IMR-90 (cell line): ENCODE results near the gene ZDBF2.

ENCODE experiments used
- BHLHE40 ChIP-seq: fragments of 150-350 bp; IDR thresholded peaks from 2 replicates; pipeline ENCODE4 v1.6.1; 2016; ENCODE audit warnings: mild to moderate bottlenecking, low read depth, low read length
- CEBPB ChIP-seq: IDR thresholded peaks from 2 replicates; pipeline ENCODE4 v1.6.1; 2012; ENCODE audit warnings: low read depth, low read length, improper control_type of control experiment
- CHD1 ChIP-seq: IDR thresholded peaks from 2 replicates; pipeline ENCODE4 v1.6.1; 2012; ENCODE audit warnings: low read depth, low read length, improper control_type of control experiment
- FOS ChIP-seq: fragments of 150-350 bp; IDR thresholded peaks from 2 replicates; pipeline ENCODE4 v1.6.1; 2016; ENCODE audit warnings: low read depth, low read length
- MAFK ChIP-seq: IDR thresholded peaks from 2 replicates; pipeline ENCODE4 v1.6.1; 2012; ENCODE audit warnings: low read depth, low read length, improper control_type of control experiment
- POLR2A ChIP-seq: IDR thresholded peaks from 2 replicates; pipeline ENCODE4 v1.6.1; 2012; ENCODE audit warnings: mild to moderate bottlenecking, low read depth, low read length
- RAD21 ChIP-seq: IDR thresholded peaks from 2 replicates; pipeline ENCODE4 v1.6.1; 2012; ENCODE audit warnings: low read length, improper control_type of control experiment
- RFX5 ChIP-seq: IDR thresholded peaks from 2 replicates; pipeline ENCODE4 v1.8.0; 2012; ENCODE audit warnings: low read depth, mild to moderate bottlenecking, low read length, moderate library complexity
- SMC3 ChIP-seq: fragments of 150-350 bp; IDR thresholded peaks from 2 replicates; pipeline ENCODE4 v1.6.1; 2016; ENCODE audit warnings: low read depth, mild to moderate bottlenecking, antibody characterized with exemption, low read length, moderate library complexity
- TF ChIP-seq, protein P1 (sequence below): fragments of 150-350 bp; IDR thresholded peaks from 2 replicates; pipeline ENCODE4 v1.6.1; 2017; ENCODE audit warnings: mild to moderate bottlenecking, antibody characterized with exemption, low read length, low read depth
- TF ChIP-seq, protein P2 (sequence below): conservative IDR thresholded peaks from 2 replicates; pipeline ENCODE4 v1.5.1; 2012; ENCODE audit warnings: mild to moderate bottlenecking, low read depth, low read length, improper control_type of control experiment
- TF ChIP-seq, protein P3 (sequence below): fragments of 150-350 bp; IDR thresholded peaks from 2 replicates; pipeline ENCODE4 v1.6.1; 2016; ENCODE audit warnings: low read depth, mild to moderate bottlenecking, low read length, moderate library complexity, borderline replicate concordance

DNA sequence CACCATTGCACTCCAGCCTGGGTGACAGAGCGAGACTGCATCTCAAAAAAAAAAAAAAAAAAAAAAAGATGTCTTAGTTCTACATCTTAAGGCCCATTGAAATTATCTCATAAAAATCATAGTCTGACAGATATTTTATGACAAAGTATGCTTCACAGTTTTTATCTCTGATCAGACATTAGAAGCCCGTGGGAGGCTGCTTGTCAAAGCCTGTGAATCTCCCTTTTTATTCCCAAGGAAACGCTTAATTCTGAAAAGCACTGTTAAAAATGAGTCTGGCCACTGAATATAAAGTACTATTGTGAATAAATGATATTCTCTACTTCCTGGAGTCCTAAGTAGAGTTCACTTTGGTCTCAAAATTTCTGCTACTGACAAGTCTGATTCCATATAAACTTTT lies 71.1 kb downstream of the ZDBF2 start:
- TF ChIP-seq BHLHE40 (no peak), POLR2A (no peak), FOS (no peak), RAD21 (no peak), SMC3 (no peak), CEBPB (no peak), RFX5 (no peak), CHD1 (no peak), MAFK (no peak)
- TF ChIP-seq, protein P1, sequence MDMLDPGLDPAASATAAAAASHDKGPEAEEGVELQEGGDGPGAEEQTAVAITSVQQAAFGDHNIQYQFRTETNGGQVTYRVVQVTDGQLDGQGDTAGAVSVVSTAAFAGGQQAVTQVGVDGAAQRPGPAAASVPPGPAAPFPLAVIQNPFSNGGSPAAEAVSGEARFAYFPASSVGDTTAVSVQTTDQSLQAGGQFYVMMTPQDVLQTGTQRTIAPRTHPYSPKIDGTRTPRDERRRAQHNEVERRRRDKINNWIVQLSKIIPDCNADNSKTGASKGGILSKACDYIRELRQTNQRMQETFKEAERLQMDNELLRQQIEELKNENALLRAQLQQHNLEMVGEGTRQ, result no peak
- TF ChIP-seq, protein P2, sequence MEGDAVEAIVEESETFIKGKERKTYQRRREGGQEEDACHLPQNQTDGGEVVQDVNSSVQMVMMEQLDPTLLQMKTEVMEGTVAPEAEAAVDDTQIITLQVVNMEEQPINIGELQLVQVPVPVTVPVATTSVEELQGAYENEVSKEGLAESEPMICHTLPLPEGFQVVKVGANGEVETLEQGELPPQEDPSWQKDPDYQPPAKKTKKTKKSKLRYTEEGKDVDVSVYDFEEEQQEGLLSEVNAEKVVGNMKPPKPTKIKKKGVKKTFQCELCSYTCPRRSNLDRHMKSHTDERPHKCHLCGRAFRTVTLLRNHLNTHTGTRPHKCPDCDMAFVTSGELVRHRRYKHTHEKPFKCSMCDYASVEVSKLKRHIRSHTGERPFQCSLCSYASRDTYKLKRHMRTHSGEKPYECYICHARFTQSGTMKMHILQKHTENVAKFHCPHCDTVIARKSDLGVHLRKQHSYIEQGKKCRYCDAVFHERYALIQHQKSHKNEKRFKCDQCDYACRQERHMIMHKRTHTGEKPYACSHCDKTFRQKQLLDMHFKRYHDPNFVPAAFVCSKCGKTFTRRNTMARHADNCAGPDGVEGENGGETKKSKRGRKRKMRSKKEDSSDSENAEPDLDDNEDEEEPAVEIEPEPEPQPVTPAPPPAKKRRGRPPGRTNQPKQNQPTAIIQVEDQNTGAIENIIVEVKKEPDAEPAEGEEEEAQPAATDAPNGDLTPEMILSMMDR, result no peak
- TF ChIP-seq, protein P3, sequence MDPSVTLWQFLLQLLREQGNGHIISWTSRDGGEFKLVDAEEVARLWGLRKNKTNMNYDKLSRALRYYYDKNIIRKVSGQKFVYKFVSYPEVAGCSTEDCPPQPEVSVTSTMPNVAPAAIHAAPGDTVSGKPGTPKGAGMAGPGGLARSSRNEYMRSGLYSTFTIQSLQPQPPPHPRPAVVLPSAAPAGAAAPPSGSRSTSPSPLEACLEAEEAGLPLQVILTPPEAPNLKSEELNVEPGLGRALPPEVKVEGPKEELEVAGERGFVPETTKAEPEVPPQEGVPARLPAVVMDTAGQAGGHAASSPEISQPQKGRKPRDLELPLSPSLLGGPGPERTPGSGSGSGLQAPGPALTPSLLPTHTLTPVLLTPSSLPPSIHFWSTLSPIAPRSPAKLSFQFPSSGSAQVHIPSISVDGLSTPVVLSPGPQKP, result no peak
